Fibroblast of the conjunctiva (primary cell): ENCODE results near the gene CENPB.
A peak's percentile ranks its signal among the peaks of the same experiment; 100 is the strongest.
"Not testable (repeated sequence)": the region's sequence is repeated elsewhere in the genome, so short reads cannot be mapped to it uniquely, and the experiment has no call there.

Experiments
- DNase-seq: peaks from one replicate; pipeline ENCODE4 v3.0.0-alpha.2; 2010; ENCODE audit warnings: low read depth

CENPB gene, protein sequence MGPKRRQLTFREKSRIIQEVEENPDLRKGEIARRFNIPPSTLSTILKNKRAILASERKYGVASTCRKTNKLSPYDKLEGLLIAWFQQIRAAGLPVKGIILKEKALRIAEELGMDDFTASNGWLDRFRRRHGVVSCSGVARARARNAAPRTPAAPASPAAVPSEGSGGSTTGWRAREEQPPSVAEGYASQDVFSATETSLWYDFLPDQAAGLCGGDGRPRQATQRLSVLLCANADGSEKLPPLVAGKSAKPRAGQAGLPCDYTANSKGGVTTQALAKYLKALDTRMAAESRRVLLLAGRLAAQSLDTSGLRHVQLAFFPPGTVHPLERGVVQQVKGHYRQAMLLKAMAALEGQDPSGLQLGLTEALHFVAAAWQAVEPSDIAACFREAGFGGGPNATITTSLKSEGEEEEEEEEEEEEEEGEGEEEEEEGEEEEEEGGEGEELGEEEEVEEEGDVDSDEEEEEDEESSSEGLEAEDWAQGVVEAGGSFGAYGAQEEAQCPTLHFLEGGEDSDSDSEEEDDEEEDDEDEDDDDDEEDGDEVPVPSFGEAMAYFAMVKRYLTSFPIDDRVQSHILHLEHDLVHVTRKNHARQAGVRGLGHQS

DNA sequence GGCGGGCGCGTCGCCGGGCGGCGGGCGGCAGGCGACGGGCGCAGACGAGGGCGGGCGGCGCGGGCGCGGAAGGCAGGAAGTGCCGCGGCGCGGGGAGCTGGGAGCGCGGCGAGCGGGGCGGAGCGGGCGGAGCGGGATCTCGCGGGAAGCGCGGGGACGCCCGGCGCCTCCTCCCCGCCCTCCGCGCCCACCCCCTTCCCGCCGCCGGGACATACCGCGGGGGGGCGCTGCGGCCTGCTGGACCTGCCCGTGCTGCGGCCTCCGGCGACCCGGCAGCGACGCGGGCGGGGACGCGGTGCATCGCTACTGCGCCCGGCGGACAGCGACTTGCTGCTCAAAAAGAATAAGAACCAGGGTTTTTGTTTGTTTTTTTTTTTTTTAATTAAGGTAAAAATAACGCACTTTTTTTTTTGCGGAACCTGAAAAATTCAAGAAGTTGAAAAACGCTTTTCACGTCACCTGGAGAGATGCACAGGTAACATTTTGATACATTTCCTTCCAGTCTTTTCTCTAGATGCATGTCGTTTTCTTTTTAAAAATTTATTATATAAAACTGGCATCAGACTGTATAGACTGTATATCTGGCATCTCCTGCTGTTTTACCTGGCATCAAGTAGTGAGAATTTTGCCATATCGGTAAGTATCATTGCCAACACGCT is at the start of gene CENPB:
CENPB (minus strand) TSS at position 76 of the 659 bp plus-strand sequence. CDS start 257 bp downstream, outside the sequence.
- peak; percentile 53 for DNase-seq

DNA sequence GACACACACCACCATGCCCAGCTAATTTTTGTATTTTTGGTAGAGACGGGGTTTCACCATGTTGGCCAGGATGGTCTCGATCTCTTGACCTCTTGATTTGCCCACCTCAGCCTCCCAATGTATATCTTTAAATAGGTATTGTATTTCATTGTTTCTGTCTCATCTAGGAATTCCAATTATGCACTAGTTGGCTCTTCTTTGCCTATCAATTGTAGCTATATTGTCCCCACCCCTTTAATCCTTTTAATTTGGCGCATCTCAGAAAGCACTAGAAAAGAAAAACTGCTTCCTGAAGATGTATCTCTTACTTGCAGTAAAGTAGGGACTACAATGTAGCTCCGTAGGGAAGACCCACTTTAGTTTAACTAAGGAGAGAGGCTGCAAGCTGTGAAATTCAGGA is 49.6 kb upstream of the CENPB start:
- no peak for DNase-seq

DNA sequence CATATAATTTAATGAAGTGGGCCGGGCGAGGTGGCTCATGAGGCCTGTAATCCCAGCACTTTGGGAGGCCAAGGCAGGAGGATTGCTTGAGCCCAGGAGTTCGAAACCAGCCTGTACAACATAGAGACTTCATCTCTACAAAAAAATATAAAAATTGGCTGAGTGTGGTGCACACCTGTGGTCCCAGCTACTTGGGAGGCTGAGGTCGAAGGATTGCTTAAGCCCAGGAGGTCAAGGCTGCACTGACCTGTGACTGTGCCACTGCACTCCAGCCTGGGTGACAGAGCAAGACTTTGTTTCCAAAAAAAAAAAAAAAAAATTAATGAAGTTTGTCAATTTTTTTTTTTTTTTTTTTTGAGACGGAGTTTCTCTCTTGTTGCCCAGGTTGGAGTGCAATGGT is 43.4 kb upstream of the CENPB start:
- DNase-seq = not testable (repeated sequence)

DNA sequence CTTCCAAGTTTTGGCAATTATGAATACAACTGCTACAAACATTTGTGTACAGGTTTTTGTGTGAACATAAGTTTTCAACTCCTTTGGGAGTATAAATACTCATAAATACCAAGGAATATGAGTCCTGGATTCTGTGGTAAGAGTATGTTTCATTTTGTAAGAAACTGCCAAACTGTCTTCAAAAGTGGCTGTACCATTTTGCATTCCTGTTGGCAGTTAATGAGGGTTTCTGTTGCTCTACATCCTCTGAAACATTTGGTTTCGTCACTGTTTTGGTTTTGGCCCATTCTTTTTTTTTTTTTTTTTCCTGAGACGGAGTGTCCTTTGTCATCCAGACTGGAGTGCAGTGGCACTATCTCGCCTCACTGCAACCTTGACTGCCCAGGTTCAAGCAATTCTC is 42.3 kb upstream of the CENPB start:
- DNase-seq = no peak

DNA sequence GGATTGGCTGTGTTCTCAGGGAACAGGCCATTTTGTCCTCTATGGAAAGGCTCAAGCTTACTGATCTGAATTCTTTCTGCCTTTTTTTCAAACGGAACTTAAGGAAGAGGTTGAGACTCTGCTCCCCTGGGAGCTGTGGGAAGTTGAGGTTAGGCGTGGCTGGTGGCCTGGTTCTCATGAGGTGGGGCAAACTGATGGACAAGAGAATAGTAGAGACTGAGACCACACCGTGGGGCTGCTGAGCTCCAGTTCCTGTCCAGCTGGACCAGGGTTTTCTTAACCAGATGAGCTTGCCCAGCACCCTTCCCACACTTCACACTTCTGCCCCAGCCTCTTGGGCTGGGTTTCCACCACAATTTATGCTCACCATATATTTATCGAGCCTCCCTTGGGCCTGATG is 39.9 kb upstream of the CENPB start:
- DNase-seq = no peak

DNA sequence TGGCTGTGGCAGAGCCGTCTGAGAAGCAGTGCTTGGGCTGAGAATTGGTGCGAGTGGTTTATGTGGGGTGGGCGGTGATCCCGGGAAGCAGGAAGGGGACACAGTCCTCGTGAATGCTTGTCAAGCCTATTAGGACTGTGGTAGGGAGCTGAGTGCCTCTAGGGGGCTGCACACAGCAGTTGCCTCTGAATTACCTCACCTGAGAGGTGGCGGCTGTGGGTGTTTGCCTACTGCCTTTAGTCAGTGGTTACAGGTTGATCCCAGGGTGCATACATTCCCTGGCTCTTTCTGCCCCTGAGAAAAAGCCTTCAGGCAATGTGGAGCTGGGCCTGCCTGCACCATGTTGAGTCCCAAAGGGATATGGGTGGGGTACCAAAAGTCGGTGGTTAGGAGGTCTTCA is 39.0 kb upstream of the CENPB start:
- DNase-seq = no peak

DNA sequence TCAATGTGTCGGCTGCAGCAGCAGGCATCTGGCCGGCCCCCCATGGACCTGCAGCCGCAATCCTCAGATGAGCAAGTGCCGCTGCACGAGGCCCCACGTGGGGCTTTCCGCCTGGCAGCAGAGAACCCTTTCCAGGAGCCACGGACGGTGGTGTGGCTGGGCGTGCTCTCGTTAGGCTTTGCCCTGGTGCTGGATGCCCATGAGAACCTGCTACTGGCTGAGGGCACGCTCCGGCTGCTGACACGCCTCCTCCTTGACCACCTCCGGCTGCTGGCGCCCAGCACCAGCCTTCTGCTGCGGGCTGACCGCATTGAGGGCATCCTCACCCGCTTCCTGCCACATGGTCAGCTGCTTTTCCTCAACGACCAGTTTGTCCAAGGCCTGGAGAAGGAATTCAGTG is 37.3 kb upstream of the CENPB start:
- DNase-seq = no peak

DNA sequence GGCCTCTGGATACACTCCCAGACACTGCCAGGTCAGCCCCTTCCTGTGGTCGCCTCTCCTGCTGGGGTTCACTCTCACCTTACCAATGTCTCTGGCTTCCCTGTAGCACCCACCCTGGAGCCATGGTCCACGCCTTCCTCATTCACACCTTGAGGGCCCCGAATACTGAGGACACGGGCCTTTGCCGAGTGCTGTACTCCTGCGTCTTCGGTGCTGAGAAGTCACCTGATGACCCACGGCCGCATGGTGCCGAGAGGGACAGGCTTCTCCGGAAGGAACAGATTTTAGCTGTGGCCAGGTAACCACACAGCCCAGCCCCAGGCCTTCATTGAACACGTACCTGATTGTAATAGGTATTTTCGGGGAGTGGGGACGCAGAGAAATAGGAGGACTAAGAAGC is 35.5 kb upstream of the CENPB start:
- no peak for DNase-seq

DNA sequence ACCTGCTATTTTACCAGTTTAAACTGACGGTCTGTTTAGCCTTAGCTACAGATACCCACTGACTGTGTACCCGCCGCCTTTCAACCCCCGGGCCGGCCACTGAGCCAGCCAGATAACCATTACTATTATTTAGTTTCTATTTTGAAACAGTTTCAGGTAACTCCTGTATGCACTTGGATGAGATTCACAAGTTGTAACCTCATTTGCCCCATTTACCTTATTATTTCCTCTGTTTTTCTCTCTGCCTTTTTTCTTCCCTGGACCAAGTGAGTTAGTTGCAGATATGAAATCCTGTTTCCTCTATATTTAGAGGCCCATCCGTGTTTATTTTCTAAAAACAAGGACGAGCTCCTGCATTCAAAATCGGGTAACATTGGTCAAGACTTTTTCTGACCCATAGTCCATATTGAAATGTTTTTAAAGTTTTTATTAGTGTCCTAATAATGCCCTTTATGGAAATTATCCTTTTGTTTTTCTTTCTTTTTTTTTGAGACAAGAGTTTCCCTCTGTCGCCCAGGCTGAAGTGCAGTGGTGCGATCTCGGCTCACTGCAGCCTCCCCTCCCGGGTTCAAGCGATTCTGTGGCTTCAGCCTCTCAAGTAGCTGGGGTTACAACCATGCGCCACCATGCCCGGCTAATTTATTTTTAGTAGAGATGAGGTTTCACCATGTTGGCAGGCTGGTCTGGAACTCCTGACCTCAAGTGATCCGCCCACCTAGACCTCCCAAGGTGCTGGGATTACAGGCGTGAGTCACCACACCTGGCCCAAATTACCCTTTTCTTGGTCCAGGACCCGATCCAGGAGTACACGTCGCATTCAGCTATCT is 34.6 kb upstream of the CENPB start:
- DNase-seq = no peak

DNA sequence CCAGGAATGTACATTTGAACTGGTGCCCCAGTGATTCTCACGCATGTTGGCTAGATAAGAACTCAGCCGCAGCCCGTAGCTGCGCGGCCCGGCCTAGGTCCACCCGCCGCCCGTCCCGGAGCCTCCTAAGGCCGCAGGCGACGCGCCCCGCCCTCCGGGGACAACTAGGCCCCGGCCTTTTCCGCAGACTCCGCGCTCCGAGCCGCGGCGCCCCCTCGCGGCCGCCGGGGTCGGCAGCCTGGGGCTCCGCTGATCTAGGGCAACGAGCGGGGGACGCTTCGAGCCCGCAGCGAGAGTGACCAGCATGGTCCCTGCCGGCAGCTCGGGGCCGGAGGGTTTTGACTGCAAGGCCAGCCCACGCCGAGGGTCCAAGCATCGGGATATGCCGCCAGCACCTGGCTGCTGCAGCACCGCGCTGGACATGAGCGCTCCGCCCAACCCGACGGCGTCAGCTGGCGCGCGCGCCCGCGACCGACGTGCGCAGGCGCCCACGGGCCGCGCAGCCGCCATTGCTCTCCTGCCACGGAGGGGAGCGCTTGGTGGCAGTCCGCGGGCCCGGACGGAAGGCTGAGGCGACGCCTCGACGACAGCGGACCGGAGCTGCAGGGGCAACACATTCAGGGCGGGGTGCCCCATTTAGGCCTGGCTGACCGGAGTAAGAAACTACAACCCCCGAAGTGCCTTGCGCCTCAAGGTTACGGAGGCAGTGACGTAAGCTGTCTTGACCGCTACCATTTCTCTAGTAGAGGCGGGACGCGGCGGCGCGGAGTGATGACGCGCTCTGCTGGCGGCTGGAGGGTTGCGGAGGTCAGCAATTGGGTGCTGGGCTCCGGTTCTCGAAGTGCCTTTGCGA is 33.7 kb upstream of the CENPB start, which contains the start of gene AP5S1:
AP5S1 (plus strand) TSS at position 500 of the 853 bp plus-strand sequence. CDS start 1,571 bp downstream, outside the sequence.
- peak; percentile 89 for DNase-seq

DNA sequence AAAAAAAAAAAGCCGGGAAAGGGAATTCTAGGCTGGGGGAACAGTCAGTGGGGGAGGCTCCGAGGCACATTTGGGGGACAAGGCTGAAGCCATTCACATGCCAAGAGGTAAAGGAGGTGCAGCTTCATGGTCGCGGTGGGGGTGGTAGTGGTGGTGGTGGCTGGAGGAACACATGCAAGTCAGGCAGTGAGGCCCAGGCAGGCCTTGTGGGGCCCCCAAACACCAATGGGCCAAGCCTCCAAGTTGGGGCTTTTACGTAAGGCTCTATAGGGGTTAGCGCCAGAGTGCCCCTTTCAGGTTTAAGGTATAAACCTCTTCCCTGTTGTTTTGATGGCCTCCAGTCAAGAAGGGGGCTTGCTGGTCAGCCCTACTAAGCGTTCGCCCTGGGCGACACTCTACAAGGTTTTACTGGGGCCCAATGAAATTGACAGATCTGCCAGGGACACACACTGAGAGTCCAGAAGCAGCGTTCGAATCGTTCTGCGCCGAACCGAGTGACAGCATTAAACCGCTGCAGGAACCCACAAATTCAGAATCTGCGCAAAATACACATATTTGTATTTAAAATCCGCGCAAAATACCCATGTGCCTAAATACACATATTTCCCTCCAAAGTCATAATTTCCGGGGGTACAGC is 33.0 kb upstream of the CENPB start:
- no peak for DNase-seq

DNA sequence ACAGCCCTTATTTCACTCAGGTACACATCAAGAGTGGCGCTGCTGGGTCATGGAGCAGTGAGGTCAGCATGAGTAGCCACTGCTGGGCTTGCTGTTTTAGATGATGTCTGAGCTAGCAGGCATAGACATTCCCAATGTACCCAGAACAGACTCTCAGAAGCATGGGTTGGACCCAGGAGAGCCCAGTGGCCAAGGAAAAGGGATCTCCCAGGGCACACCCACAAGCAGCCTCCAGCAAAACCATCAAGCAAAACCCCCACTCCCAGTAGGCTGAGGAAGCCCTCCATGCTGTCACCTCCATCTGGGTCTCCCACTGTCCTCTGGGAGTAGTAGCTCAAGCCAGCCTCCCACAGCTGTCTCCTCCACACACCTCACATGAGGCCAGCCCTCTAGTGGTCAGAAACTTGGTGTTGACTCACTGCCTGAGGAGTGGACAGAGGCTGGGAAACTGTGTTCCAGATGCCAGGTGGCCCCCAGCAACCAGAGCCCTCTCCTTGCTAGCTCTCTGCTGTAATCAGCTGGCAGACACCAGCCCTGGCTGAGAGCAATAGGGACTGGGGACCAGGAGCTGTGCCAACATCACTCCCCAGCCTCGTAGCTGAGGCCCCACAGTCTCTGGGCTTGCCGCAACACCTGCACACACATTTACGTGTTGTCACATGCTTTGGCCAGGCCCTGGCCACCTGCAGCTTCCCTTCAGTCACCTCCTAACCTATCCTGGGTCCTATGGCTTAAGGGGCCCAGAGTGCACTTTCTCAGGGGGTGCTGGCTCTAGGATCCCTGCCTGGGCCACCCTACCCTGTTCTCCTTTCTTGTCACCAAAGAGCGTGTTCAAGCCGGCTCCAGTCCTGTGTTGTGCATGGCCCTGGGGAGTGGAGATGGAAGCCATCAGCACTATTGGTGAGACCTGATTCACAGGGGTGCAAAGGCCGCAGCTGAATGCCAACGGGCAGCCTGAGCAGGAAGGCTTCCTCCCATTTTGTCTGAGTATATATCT is 31.9 kb upstream of the CENPB start:
- DNase-seq = peak; percentile 56

DNA sequence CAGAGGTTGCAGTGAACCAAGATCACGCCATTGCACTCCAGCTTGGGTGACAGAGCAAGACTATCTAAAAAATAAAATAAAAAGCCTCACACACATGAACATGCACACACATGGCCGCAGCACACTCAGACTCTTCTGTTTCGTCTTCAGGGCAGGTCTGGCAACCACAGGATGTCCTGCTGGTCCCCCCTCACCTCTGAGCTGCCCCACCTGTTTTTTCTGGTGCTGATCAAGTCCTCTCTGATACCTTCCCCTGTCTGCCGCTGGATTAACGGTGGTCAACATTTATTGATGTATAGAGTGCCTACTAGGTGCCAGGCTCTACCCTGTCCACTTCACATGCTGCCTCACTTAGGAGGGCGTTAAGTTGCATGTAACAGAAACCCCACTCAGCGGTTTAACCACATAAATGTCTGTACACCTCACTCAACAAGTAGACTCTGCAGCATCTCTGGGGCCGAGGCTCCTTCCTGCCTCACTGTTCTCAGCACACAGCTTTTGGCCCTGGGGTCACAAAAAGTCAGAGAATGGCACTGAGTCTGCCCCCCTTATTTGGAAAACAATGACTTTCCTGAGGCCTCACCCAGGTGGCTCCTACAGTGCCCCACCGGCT is 29.3 kb upstream of the CENPB start:
- DNase-seq = no peak

DNA sequence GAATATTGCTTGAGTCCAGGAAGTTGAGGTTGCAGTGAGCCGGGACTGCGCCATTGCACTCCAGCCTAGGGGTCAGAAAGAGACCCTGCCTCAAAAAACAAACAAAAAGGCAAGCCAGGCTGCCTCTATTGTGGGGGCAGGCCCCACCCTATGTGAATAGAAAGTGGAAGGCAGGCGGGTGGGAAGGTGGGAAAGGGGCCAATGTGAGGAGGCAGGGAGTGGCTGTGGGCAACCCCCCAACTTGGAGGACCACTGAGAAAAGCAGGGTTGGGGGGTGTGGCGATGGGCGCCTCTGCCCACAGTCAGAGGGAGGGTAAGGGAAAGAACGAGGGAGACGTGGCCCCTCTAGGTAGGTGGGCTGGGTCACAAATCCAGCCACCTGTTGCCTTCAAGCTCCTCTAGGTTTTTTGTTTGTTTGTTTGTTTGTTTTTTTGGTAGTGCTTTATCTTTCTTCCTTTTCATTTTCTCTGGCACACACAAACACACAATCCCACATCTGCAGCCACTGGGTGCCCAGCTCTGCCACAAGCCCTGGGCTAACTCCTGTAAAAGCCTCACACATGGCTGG is 28.5 kb upstream of the CENPB start:
- no peak for DNase-seq

DNA sequence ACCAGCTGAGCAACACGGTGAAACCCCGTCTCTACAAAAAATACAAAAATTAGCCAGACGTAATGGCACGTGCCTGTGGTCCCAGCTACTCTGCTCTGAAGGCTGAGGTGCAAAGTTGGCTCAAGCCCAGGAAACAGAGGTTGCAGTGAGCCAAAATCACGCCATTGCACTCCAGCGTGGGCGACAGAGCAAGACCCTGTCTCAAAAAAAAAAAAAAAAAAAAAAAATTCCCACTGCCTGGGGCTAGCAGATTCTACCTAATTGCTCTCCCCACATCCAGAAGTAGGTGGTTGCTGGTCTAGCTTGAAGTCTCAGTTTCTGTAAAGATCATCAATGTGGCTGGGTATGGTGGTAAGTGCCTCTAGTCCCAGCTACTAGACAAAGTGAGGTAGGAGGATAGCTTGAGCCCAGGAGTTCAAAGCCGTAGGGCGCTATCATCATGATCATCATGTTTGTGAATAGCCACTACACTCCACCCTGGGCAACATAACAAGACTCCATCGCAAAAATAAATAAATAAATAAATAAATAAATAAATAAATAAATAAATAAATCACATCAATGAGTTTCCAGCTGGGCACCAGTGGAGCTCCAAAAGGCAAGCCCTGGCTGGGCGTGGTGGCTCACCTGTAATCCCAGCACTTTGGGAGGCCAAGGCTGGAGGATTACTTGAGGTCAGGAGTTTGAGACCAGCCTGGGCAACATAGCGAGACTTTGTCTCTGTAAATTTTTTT is 27.5 kb upstream of the CENPB start:
- no peak for DNase-seq

DNA sequence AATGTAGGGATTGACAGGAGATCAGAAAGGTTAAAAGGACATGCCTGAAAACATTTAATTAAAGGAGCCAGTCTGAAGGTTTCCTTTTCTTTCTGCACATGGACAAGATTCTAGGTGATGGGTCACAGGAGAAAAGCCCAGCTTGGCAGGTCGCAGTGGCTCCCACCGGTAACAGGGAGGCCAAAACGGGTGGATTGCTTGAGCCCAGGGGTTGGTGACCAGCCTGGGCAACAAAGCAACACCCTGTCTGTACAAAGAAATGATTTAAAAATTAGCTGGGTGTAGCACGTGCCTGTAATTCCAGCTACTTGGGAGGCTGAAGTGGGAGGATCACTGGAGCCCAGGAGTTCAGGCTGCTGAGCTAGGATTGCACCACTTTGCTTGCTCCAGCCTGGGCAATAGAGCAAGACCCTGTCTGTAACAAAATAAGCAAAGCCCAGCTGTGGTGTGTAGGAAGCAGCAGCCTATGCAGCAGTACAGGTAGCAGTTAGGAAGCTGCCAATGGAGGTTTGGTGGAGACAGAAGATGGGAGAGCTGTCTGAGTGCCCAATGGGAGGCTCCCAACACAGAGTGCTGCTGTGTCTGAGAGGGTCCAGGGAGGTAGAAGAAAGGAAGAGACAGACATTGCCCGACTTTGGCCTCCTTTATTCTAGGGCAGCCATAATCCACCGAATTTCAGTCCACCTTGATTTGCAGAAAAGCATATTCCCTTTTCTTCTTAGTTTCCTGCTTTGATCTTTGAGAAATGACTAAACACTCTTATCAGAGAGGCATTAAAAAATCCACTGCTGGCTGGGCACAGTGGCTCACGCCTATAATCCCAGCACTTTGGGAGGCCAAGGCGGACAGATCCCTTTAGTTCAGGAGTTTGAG is 26.7 kb upstream of the CENPB start:
- no peak for DNase-seq

DNA sequence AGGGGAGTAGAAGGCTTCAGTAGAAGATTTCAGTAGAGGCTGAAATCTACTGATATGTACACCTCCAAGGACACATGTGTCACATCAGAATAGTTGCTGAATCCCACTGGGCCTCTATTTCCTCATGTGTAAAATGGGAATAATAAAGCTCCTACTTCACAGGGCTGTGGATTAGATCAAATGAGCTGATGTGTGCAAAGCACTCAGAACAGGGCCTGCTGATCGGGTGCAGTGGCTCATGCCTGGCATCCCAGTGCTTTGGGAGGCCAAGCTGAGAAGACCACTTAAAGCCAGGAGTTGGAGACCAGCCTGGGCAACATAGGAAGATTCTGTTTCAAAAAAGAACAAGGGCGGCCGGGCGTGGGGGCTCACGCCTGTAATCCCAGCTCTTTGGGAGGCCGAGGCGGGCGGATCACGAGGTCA is 25.7 kb upstream of the CENPB start:
- no peak for DNase-seq
